ENCODE measurements around the gene MCC. TPM values are rescaled to one million over a fixed set of nuclear protein-coding genes. Genes with fewer than 3 reads are reported as not detected.
A peak's percentile ranks its signal among the peaks of the same experiment; 100 is the strongest.

Gene MCC
- total RNA-seq, 1 experiment from 2014 or later, result 23.5 TPM

DNA sequence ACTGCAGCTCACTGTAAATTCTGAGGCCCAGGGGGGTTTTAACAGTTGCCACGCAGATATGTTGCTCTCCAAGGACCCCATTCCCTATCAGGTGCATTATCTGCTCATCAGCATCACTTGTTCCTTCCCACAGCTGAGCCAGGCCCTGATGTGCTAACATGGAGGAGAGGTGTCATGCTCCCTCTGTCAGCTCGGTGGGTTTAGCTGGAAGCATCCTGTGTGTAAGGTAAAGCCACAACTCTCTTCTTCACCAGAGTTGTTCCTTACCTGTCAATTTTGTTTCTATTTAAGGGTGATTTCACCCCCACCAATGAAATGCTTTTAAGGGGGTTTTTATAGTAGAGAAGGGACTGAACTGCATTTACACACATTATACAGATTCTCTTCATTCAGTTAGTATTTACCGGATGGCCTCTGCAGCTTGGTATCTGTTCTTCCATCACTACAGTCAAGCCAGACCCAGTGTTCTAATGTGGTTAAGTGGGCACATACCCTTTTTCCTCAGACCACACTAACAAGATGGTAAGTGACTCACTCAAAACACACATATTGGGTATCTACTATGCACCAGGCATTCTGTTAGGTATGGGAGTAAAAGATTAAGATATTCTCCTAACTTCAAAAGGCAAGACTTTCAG, 306.3 kb downstream of the MCC start (continued):
- TF ChIP-seq MXD4 (CRISPR knock-in tag; IDR thresholded peaks at IDR 0.05; ENCODE audit: borderline replicate concordance) (no peak), ZNF138 (CRISPR knock-in tag; conservative IDR thresholded peaks at IDR 0.05) (no peak), NR2C2 (CRISPR knock-in tag; IDR thresholded peaks at IDR 0.05) (no peak), SMAD4 (CRISPR knock-in tag; IDR thresholded peaks at IDR 0.05) (no peak), CREM (CRISPR knock-in tag; IDR thresholded peaks at IDR 0.05) (no peak)
- TF ChIP-seq, protein P1, sequence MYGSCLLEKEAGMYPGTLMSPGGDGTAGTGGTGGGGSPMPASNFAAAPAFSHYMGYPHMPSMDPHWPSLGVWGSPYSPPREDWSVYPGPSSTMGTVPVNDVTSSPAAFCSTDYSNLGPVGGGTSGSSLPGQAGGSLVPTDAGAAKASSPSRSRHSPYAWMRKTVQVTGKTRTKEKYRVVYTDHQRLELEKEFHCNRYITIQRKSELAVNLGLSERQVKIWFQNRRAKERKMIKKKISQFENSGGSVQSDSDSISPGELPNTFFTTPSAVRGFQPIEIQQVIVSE (CRISPR knock-in tag; IDR thresholded peaks at IDR 0.05; ENCODE audit: borderline replicate concordance), result no peak

DNA sequence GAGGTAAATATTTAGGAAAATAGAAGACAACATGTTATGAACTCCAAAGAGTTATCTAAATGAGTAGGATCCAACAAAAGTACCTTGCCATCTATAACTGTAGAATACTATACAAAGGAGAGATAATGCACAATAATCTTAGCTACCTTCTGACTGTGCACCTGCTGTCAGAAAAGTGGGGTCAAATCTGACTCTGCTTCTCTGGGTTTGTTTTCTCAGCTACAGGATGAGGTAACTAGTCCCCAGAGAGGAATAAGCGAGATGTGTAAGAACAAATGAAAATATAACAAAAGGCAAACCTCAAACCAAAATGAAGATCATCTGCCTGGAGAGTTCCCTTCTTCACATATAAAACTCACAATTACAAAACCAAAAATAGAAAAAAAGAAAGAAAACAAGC, 306.8 kb downstream of the MCC start:
- CTCF ChIA-PET, result no interaction called here
- no peak for TF ChIP-seq CREM (CRISPR knock-in tag; IDR thresholded peaks at IDR 0.05)
- no peak for TF ChIP-seq ERG (CRISPR knock-in tag; IDR thresholded peaks at IDR 0.05)
- TF ChIP-seq ZBTB21 (CRISPR knock-in tag; IDR thresholded peaks at IDR 0.05; ENCODE audit: borderline replicate concordance), result no peak
- Mint-ChIP-seq H3K9me3 (no peaks in the 10 kb centered on the region), H3K4me3 (no peak overlapping the region), H3K36me3 (no peaks in the 10 kb centered on the region), H3K4me1 (peaks cover 61% of the 10 kb centered on the region), H3K27ac (no peak overlapping the region), H3K27me3 (ENCODE audit: low read depth) (no peaks in the 10 kb centered on the region)
- ATAC-seq, result no peak
- DNase-seq (ENCODE audit: low spot score), result no peak
- POLR2A ChIA-PET, result no interaction called here

GRCh38 chr5:113179156-113179555, 309.1 kb downstream of the MCC start:
- no peak for TF ChIP-seq NFATC4 (CRISPR knock-in tag; IDR thresholded peaks at IDR 0.05)
- TF ChIP-seq GTF2I (CRISPR knock-in tag; conservative IDR thresholded peaks at IDR 0.05), result no peak
- no peak for TF ChIP-seq ZSCAN18 (CRISPR knock-in tag; IDR thresholded peaks at IDR 0.05)
- TF ChIP-seq, protein P2, sequence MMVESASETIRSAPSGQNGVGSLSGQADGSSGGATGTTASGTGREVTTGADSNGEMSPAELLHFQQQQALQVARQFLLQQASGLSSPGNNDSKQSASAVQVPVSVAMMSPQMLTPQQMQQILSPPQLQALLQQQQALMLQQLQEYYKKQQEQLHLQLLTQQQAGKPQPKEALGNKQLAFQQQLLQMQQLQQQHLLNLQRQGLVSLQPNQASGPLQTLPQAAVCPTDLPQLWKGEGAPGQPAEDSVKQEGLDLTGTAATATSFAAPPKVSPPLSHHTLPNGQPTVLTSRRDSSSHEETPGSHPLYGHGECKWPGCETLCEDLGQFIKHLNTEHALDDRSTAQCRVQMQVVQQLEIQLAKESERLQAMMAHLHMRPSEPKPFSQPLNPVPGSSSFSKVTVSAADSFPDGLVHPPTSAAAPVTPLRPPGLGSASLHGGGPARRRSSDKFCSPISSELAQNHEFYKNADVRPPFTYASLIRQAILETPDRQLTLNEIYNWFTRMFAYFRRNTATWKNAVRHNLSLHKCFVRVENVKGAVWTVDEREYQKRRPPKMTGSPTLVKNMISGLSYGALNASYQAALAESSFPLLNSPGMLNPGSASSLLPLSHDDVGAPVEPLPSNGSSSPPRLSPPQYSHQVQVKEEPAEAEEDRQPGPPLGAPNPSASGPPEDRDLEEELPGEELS (CRISPR knock-in tag; IDR thresholded peaks at IDR 0.05), result no peak
- H3K27ac Mint-ChIP-seq, result peak overlapping the region; percentile 1; the same call in 1 of the 2 replicates
- H3K27me3 Mint-ChIP-seq (ENCODE audit: low read depth), result no peaks in the 10 kb centered on the region
- H3K4me1 Mint-ChIP-seq, result peaks cover 48% of the 10 kb centered on the region
- H3K36me3 Mint-ChIP-seq, result no peaks in the 10 kb centered on the region
- DNase-seq (ENCODE audit: low spot score) (no peak), ATAC-seq (peak; percentile 42; the same call in 1 of the 2 replicates)
- POLR2A ChIA-PET, result no interaction called here
- CTCF ChIA-PET, result interaction anchor here (1.1 kb wide), 1 partner anchor 183 kb away, joined by 3 read pairs; no protein-coding TSS in a partner anchor
- no peak overlapping the region for H3K4me3 Mint-ChIP-seq
- no peaks in the 10 kb centered on the region for H3K9me3 Mint-ChIP-seq

DNA sequence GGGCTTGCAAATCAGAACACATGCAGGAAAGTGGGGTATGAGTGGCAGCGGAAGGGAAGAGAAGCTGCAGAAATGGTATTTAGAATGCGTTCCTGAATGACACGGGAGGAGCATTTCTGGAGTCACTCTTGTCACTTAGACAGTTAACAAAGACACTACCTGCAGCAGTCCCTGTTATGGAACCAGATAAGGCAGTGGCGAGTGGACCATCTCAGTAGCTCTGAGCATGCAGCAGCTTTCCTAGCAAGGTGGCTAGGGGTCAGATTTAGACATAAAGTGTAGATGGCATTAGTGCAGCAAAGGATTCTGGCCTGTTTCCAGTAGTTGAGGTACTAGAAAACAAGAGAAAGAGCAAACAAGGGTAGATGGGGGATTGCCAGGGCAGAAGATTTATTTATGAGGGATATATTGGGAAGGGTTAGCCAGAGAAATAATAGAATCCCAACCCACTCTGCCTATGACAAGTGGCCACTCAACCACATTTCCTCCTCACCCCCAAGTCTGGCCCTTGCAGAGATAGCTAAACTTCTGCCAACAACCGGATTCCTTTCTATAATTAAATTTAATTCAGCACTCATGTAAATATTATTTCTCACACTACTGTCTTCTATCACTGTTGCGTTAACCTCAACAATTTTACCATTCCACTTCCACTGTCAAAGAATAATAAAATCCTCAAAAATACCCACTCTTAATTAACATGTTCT, 310.0 kb downstream of the MCC start:
- ChIA-PET CTCF (interaction anchor here (1.1 kb wide), 1 partner anchor 182 kb away, joined by 3 read pairs; no protein-coding TSS in a partner anchor), POLR2A (no interaction called here)
- ATAC-seq (no peak), DNase-seq (ENCODE audit: low spot score) (no peak)
- Mint-ChIP-seq H3K27me3 (ENCODE audit: low read depth) (no peaks in the 10 kb centered on the region), H3K4me1 (peaks cover 42% of the 10 kb centered on the region), H3K9me3 (no peaks in the 10 kb centered on the region), H3K36me3 (no peaks in the 10 kb centered on the region), H3K27ac (peak overlapping the region; percentile 1; the same call in 1 of the 2 replicates), H3K4me3 (no peak overlapping the region)
- TF ChIP-seq ZNF423 (CRISPR knock-in tag; IDR thresholded peaks at IDR 0.05), result no peak
- TF ChIP-seq GTF2I (CRISPR knock-in tag; conservative IDR thresholded peaks at IDR 0.05), result no peak
- no peak for TF ChIP-seq FOXP1 (CRISPR knock-in tag; IDR thresholded peaks at IDR 0.05; ENCODE audit: borderline replicate concordance)
- TF ChIP-seq, protein P3, sequence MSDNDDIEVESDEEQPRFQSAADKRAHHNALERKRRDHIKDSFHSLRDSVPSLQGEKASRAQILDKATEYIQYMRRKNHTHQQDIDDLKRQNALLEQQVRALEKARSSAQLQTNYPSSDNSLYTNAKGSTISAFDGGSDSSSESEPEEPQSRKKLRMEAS (CRISPR knock-in tag; IDR thresholded peaks at IDR 0.05), result no peak
- TF ChIP-seq ELF4 (CRISPR knock-in tag; IDR thresholded peaks at IDR 0.05; ENCODE audit: low read depth), result no peak
- TF ChIP-seq, protein P4, sequence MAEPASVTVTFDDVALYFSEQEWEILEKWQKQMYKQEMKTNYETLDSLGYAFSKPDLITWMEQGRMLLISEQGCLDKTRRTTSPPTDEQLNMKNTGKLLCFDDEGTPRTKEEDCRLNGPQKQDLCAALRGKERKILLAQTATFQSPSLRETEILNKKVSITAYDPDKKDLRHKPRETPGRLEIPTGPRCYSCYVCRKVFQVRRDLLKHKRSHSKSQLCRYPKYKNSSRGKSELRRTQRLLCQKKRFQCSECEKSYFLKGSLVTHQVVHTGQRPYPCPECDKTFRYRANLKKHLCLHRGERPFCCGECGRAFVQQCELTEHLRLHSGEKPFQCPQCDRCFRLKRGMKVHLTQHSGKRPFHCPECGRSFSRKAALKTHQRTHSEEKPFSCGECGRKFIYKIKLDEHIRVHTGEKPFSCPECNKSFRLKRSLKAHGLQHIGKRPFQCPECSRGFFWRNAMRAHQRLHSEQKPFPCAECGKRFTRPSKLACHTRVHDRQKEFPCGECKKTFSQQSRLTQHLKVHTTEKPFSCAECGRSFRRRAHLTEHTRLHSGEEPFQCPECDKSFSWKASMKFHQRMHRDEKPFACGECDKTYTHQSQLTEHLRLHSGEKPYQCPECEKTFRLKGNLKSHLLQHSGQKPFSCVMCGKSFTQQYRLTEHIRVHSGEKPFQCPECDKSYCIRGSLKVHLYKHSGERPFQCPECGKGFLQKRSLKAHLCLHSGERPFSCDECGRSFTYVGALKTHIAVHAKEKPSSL (CRISPR knock-in tag; conservative IDR thresholded peaks at IDR 0.05), result no peak
- no peak for TF ChIP-seq CTCF (IDR thresholded peaks at IDR 0.05)
